GM18858 (cell line): ENCODE results near the gene KLHL28.

Experiments used
- ATAC-seq: cut with Tn5 transposase; IDR thresholded peaks from one replicate; pipeline ENCODE4 v1.9.1; 2021; ENCODE audit not compliant: unreplicated experiment

KLHL28 gene

GRCh38 chr14:44897041-44897844, 64.5 kb downstream of the KLHL28 start:
- peak; percentile 81 for ATAC-seq

GRCh38 chr14:44896275-44897040, 65.3 kb downstream of the KLHL28 start:
- ATAC-seq, result peak; percentile 4

GRCh38 chr14:44895716-44896115, 66.0 kb downstream of the KLHL28 start:
- ATAC-seq, result no peak

GRCh38 chr14:44893535-44893934, 68.2 kb downstream of the KLHL28 start:
- no peak for ATAC-seq

- peak; percentile 37 for ATAC-seq
Measured at GRCh38 chr14:44891726-44892372, 69.9 kb downstream of the KLHL28 start.

- no peak for ATAC-seq
Measured at GRCh38 chr14:44889595-44890471, 71.9 kb downstream of the KLHL28 start.

- no peak for ATAC-seq
Measured at GRCh38 chr14:44887596-44887955, 74.2 kb downstream of the KLHL28 start.

GRCh38 chr14:44886860-44887595, 74.7 kb downstream of the KLHL28 start:
- no peak for ATAC-seq

- no peak for ATAC-seq
Measured at GRCh38 chr14:44880791-44881190, 81.0 kb downstream of the KLHL28 start.
